NCI-H1092 treated with DMSO at 0.1 percent for 48 hours (cell line): ENCODE results near the gene WNT2.

Experiments
- DNase-seq: peaks from one replicate; lab custom pipeline; 2025; lab: John Stamatoyannopoulos, UW

The WNT2 gene

DNA sequence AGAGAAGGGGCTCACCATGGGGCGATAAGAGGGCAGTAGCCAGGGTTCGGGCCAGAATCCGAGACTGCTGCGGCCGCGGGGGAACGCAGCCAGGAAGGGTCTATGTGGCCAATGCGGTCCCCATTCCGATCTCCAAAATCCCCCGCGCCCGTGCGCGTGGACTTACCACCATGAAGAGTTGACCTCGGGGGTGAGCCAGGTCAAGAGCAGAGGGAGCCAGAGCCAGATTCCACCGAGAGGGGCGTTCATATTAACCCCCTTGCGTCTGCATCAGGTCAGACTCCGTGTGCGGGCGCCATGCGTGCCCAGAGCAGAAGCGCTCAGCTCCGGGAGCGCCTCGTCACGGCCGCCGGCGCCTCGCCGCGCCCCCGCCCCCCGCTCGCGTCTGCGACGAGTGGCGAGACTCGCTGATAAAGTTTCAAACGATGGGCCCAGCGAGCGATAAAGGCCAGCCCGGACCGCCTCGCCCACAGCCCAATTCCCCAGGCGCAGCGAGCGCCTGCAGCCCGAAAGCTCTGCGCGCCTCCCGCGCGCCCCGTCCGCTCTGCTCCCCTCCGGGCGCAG lies at the start of gene WNT2:
TSS of gene WNT2 (minus strand) at position 318 of the 564 bp plus-strand sequence. CDS start at position 249, 69 bp downstream.
- no peak for DNase-seq

DNA sequence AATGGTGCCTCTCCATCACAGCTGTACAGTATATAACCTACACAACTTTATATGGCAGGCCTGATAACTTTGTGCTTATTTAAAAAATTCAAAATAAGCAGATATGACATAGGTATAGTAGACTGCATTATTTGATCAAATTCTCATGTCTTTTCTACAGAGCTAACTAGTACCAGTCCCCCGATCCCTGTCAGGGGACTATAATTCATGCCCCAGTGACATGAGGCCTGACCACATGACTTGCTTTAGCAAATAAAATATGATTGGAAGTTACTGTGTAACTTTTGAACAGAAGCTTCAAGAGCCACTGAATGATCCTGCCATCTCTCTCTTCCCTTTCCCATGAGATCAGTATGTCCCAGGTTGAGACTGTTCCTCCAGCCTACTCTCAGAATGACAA lies 49.2 kb upstream of the WNT2 start:
- DNase-seq, result no peak

DNA sequence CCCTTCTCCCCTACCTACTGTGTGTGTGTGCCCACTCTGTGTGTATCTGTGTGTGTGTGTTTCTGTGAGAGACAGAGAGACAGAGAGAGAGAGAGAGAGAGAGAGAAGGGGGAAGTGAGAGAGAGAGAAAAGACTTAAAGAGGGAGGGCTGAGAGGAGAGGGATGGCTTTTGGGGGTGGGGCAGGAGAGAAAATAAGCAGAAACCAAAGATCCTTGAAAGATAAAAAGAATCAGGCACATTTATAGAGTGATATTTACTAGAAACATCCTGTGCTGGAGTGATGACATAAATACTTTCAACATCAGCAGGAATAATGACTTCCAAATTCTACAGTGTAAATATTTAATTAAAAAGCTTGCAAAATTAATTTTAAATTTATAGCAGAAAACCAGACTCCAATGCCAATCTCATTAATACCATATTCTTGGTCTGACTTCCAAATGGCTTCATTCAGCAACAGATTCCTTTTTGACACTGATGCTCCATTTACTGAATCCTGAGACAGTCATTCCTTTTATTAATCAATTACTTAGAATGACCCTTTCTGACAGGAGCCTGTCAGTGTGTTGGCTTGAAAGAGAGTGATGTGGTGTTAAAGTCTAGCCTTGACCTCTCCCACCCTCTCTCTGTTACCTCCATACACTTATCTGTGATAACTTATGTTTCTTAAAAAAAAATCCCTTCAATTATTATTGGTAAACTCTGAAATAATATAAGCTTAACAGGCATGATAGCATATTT lies 41.7 kb upstream of the WNT2 start:
- DNase-seq, result no peak

DNA sequence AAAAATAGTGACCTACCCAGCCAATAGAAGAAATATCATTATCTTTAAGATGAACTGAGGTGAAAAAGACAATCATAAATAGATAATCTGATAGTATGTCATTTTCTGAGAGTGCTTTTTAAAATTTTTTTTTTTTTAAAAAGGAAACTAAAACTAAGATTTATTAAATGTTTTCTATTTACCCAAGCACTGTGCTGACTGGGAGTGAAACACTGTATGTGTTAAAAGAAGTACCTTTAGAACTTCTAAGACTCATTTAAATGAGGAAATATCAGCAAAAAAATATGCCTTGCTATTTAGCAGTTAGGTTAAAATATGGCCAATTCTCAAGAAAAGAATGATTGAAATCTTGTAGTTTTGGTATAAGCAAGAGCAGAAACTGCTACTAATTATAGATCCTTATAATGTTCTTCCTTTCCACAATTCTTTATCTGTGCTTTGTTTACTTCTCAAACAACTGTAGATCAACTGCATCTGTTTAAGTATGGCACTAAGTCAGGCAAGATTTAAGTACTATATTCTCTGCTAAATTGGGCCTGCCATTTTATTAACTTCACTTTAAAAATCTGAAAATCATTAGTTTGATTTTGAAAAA lies 39.5 kb upstream of the WNT2 start:
- no peak for DNase-seq

DNA sequence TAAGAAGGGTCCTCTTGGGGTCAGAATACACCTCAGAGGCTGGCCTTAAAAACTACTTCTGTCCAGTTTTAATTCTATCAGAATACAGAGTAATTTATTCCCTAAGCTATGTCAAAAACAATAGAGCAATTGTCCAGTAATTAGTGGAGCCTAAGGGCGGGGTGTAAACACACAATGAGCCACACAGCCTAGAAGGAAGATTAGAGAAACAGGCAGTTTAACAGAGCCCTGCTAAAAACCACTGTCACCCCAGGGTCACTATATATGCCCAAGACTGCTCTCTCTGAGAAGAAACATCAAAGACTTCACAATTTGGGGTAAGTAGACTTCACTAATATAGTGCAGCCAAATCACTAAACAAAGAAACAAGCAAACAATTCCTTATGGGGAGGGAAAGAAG lies 27.2 kb upstream of the WNT2 start:
- no peak for DNase-seq

DNA sequence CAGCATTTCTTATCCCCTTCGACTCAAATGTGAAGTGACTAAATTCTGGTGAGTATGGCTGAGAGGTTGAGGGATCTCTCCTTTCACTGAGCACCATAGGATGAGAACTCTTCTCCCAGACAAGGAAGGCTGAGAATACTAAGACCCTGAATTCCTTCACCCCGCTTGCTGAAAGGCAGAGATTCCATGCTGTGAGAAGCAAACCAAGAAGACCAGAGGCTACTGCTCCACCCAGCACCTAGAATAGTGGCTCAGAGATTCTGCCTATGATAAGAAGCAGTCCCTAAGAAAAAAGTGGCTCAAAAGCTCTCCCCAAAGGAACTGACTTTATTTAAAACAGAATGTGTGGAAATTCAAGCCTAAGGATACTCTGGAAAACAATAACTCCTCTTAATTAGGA lies 26.7 kb upstream of the WNT2 start:
- no peak for DNase-seq

DNA sequence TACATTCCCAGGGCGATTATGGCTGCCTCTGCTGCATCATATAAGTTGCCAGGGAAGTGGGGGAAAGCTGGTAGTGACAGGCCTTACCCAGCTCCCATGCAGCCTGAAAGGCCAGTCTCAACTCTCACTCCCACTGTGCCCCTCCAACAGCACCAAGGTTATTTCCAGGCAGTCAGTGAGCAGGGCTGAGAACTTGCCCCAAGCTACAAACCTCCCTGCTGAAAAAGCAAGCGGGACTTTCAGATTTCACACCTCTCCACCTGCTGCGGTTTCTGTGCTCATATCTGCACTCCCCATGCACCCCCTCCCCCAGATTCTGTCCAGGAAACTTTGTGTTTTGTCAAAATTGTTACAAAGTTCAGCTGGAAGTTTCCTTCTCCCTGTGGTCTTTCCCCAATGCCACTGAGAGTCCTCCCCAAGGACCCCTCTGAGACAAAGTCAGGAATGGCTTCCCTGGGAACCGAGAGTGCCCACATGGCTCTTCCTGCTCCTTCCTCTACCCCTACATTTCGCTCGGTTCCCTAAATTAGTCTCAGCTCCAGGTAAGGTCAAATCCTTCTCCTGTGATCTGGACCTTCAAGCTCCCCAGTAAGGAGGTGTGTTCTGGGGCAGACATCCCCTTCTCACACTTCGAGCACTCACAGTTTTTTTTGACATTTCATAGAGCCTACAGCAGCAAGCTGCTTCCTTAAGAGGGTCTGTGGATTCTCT lies 25.3 kb upstream of the WNT2 start:
- DNase-seq, result no peak

DNA sequence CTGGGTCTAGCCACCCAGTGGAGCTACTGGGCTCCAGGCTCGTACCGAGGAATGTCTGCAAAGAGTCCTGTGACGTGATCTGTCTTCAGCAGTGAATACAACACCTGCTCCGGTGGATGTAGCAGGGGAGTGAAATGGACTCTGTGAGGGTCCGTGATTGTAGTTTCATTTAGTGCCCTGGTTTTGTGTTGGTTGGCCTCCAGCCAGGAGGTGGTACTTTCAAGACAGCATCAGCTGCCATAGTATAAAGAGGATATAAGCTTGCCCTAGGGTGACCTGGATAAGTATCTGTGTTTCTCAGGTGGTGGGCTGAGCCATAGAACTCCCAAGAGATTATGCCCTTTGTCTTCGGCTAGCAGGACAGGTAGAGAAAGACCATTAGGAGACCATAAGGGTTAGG lies 24.6 kb upstream of the WNT2 start:
- no peak for DNase-seq

DNA sequence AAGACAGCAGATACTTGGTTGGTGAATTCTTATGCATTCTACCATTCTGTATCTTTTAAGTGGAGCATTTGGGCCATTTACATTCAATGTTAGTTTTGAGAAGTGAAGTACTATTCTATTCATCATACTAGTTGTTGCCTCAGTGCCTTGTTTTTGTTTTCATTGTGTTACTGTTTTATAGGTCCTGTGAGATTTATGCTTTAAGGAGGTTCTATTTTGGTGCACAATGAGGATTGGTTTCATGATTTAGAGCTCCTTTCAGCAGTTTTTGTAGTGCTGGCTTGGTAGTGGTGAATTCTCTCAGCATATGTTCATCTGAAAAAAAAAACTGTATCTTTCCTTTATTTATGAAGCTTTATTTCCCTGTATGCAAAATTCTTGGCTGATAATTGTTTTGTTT lies 23.3 kb upstream of the WNT2 start:
- DNase-seq, result no peak

DNA sequence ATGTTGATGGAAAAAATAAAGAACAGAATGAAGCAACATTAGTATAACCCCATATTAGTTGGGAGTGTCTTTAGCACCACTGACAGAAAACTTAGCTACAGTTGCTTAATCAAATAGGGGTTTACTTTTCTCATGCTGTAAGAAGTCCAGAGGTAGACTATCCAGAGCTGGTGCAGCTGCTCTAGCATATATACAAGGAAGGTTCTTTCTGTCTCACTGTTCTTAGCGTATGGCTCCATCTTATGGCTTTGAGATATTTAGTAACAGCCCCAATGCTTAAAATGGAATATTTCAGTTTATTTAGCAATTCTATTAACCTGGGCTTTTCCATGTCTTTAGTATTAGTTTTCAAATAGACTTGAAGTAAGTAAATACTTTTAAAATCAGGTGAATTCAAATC lies 15.2 kb upstream of the WNT2 start:
- DNase-seq, result no peak

DNA sequence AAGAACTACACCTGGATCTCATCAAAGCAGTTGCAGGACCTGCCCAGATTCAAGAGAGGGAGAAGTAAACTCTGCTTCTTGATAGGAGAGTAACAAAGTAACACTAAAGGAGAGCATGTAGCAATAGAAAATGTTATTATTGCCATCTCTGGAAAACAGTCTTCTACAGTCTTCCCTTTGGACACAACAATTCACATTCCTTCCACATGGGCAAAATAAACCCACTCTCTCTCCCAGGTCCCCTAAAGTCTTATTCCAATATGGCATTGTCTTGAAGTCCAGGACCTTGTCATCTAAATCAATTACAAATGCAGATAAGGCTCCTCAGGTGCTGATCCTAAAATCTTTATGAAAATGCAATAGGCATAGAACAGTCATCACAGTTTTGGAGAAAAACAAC lies 10.3 kb upstream of the WNT2 start:
- no peak for DNase-seq

DNA sequence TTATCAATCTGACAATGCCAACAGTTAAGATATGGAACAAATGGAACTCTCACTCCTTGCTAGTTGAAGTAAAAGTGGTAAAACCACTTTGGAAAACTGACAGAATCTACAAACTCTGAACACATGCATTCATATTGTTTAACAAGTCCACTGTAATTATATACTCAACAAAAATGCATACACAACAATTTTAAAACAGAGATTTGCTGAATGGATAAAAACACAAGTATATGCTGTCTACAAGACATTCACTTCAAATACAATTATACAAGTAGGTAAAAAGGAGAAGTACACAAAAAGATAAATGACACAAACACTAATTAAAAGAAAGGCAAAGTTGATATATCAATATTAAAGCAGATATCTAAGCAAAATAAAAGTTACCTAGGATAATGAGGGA lies 9.2 kb upstream of the WNT2 start:
- DNase-seq, result no peak

DNA sequence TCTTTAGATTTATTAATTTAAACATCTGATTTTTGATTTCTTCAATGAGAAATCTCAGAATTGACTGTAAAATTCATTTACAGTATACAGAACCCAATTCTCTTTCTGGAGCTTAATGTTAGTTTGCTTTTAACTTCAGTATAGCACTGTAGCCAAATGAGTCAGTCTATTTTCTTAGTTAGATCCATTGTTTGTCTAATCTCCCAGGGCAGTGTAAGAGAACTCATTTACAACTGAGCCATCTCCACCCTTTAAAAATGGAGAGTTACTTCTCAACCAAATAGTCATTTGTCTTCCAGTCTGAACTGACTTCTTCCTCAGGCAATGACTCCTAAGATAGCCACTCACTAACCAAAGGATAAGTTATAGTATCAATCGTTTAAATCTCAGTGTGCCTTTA lies 3.0 kb upstream of the WNT2 start:
- DNase-seq, result no peak

DNA sequence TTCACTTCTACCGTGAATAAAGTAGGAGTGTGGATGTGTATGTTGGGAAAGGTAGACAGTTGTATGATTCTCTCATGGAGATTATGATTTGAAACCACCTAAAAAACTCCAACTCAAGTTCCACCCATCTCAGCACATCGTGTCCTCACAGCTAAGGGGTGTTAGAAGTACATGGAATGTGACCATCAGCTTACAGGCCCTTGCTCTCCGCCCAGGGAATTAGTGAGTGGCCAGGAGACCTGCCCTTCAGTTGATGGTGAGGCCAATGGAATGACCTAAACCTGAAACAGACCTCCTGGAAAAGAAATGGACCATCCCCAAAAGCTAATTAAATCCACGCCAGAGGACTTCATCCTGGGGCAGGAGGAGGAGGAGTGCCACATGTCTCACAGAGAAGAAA lies 2.1 kb upstream of the WNT2 start:
- DNase-seq, result no peak

DNA sequence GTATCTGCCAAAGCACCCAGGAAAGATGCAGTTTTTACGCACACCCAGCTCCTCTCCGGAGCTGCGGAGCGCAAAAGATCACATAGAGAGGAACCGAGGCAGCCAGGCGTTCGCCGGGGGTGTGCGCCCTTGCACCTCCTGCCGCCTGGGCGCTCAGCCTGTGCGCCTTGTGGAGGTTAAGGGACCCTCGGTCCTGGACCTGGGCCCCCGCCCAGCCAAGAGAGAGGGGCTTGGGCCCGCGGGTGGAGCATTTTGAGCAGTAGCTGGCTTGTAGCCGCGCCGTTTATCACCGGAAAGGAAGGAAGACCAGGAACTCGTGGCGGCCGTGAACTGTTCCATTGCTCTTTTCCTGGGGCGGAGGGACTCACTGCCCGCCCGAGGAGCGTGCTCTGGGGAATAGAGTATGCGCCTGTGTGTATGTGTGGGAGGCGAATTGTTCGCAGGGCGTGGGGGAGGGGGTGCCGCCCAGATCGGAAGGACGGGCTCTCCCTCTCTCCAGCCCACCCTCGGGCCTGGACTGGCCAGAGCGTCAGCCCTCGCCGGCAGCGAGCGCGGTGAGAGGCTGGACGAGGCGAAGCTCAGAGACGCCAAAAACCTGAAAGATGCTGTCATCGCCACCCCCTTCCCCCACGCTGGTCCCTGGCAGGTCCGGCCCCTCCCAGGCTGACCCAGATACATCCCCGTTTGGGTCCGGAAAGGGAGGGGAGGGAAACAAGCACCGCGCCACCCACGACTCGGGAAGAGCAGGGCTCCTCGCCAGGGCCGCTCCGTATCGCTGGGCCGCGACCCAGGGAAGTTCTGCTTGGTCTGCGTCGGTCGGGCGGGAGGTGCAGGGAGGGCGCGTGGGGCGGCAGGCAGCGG lies 1.2 kb upstream of the WNT2 start:
- peak; percentile 41 for DNase-seq

DNA sequence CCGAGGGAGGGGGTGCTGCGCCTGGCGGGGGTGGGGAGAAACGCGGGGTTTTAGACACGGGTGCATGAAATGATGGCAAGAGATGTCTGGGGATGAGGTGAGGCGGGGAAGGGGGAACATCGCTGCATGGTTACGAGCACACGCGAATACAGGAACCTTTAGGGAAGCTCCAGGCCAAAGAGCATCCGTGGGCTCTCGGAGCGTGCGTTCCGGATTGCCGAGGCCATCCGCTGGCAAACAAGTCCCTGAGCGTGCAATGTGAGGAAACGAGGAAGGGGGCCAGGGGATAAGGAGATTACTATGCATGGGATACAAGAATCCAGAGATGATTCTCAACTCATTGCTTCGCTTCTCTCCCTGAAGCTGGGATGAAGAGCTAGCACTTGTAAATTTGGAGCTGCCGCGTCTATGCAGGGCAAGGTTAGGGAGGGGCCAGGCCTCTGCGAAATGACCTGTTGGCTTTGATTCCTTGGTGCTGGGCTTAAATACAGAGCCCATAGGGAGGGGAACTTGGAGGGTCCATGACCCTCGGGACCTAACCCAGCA lies 520 bp upstream of the WNT2 start:
- no peak for DNase-seq

DNA sequence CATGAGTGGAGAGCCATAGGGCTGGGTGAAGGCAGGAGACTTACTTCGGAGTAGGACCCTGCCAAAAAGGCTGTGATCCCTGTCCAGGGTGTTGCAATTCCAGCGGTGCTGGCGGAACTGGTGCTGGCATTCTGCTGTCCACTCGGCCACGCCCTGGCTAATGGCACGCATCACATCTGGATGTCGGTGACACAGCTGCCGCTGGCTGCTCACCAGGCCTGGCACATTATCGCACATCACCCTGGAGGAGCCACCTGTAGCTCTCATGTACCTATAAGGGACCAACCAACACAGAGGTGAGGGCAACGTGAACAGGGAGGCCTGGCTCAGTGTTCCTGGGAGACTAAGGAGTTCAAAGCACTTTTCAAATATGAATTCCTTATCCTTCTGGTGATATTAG lies 2.3 kb downstream of the WNT2 start:
- no peak for DNase-seq

DNA sequence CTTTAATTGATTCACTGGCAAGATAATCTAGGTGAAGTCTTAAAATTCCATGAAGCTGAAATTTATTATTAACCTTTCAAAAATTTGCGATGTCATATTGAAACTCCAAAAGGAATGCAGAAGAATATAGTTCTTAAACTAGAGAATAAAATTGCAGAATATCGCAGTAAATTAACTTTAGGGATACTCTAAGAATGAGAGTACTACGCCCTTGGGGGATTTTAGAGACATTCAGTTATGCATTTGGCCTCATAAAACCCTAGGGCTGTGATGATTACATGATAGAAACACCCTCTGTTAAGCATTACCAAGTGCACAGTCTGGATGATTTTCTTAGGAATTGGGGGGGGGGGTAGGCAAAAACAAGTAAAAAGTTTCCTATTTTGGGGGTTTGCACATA lies 3.7 kb downstream of the WNT2 start:
- DNase-seq, result no peak

DNA sequence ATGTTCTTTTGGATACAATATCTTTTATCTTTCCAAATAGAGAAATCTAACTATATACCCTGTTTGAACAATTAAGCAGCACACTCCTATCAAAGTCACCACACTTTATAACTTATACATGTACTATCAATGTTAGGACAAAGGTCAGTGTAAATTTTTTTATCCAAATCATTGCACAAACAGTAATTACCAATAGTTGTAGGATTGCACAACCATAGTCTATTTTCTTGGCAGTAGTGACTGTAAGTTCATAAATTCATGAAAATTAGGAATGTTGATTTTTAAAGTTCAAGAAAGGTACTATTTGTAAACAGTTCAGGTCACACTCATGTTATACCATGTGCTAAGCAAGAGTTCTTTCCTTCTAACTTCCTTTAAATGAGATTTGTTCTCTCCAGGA lies 9.3 kb downstream of the WNT2 start:
- DNase-seq, result no peak

DNA sequence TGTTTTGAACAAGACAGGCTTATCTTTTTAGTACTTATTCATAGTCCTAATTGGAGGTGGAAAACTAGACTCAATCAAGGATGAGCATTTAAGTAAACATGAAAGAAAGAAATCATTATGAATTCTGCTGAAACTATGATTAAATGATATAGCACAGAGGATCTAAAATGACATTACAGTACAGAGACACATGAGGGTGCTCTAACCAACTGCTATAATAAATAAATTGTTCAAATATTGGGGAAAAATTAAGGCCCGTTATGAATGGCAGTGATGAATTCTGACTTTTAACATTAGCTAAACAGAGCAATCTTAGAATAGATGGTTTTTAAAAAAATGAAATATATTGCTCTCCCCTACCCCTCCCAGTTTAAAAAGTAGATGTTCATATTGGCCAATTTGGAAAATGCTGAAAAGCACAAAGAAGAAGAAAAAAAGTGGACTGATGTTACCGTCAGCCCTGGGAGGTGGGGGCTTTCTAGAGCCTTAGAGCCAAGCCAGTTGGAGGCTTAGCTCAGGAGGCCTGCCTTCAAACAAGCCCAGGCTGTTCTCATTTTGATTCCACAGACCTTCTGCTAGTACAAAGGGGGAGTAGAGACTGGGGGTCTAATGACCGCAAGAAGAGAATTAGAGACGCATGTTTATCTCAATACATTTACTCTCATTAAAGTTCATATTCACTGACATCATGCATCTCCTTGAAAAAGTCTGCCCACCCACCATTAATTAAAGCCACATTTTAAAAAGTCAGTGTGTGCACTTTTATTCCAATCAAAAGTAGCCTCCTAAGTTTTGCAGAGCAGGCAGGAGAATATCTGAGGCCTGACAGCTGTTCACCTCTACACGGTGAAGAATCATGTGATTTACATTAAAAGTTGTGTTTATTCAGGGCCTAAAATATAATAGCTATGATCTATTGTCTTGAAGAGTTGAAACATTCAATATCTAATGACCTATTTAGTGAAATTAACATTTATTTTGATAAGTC lies 10.0 kb downstream of the WNT2 start:
- DNase-seq, result no peak

DNA sequence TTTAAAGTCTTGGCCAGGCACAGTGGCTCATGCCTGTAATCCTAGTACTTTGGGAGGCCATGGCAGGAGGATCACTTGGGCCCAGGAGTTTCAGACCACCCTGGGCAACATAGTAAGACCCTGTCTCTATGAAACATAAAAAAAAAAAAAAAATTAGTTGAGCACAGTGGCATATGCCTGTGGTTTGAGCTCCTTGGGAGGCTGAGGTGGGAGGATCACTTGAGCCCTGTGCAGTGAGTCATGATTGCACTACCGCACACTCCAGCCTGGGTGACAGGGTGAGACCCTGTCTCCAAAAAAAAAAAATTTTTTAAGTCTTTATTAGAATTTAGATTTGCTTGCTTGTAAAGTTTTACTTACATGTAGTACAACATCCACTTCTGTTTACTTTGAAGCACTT lies 14.0 kb downstream of the WNT2 start:
- no peak for DNase-seq
